Lung (tissue), 12 donors: Measurements from ENCODE around the gene TRIP11. TPM values are rescaled to one million over a fixed set of nuclear protein-coding genes. Genes with fewer than 3 reads are reported as not detected.

Experiments used
- ATAC-seq: fragments of 200-7000 bp; cut with Tn5 transposase; one replicate; pipeline ENCODE4 v1.9.1; 2020; ENCODE audit warnings: moderate number of reproducible peaks; ENCODE audit not compliant: insufficient read depth, low FRiP score
- DNase-seq, 3 donors: peaks; one replicate each; pipeline ENCODE4 v3.0.0-alpha.2; 2013 to 2017
- H3K27ac ChIP-seq, 2 donors: one replicate each; pipeline ENCODE4 v1.5.1; 2013; ENCODE audit warnings: mild to moderate bottlenecking in 2 of 2, moderate library complexity in 2 of 2, control low read depth in 1 of 2, inconsistent platforms in 1 of 2, low read depth in 1 of 2, low read length in 1 of 2
- H3K27me3 ChIP-seq, 3 donors: one replicate each; pipeline ENCODE4 v1.5.1; 2013; ENCODE audit warnings: low read length in 2 of 3; ENCODE audit not compliant: control insufficient read depth in 3 of 3, insufficient read depth in 3 of 3
- H3K36me3 ChIP-seq, 4 donors: one replicate each; pipeline ENCODE4 v1.5.1; 2013; ENCODE audit warnings: low read length in 4 of 4, mild to moderate bottlenecking in 1 of 4, moderate library complexity in 1 of 4; ENCODE audit not compliant: control insufficient read depth in 4 of 4, insufficient read depth in 4 of 4
- H3K4me1 ChIP-seq, 5 donors: one replicate each; pipeline ENCODE4 v1.5.1; 2013; ENCODE audit warnings: low read length in 5 of 5, mild to moderate bottlenecking in 2 of 5, moderate library complexity in 1 of 5; ENCODE audit not compliant: control insufficient read depth in 5 of 5, insufficient read depth in 5 of 5
- H3K4me3 ChIP-seq: one replicate; pipeline ENCODE4 v1.5.1; 2013; ENCODE audit warnings: mild to moderate bottlenecking, control low read depth, moderate library complexity
- H3K9ac ChIP-seq, 2 donors: one replicate each; pipeline ENCODE4 v1.5.1; 2013; ENCODE audit warnings: low read length in 2 of 2, control low read depth in 1 of 2; ENCODE audit not compliant: insufficient read depth in 1 of 2
- H3K9me3 ChIP-seq, 4 donors: one replicate each; pipeline ENCODE4 v1.5.1; 2013; ENCODE audit warnings: low read length in 3 of 4, mild to moderate bottlenecking in 1 of 4, moderate library complexity in 1 of 4; ENCODE audit not compliant: control insufficient read depth in 4 of 4, insufficient read depth in 3 of 4
- CTCF ChIP-seq: IDR thresholded peaks from 2 replicates; pipeline ENCODE4 v1.5.1; 2012; ENCODE audit warnings: mild to moderate bottlenecking; ENCODE audit errors: control extremely low read depth, extremely low read depth
- WGBS, 2 donors: extraction: QIAGEN DNeasy Blood & Tissue Kit; methylation state at CpG; one replicate each; pipeline ENCODE4 v1.1.7; 2013; 5-methylcytosine and 5-hydroxymethylcytosine counted together
- polyA plus RNA-seq, 2 donors: library from polyadenylated mRNA; stranded (reverse); fragments of 200-250 nt; gene quantifications; one replicate each; pipeline ENCODE4 v1.2.1, GENCODE V29; 2013
- total RNA-seq, 2 donors: library from RNA; depleted of rRNA in 1 of 2; stranded (reverse); fragments of >200 nt in 1 of 2; gene quantifications; one replicate each; pipeline ENCODE4 v1.2.1, GENCODE V29; 2014 to 2021
- donor health status: control.
- donor health status: control.
- donor health status: Bipolar disorder and iron deficiency.
- donor health status: healthy.
- donor health status: DM: yes; HTN: yes; CAD: no.

TRIP11 gene
- total and polyA plus RNA-seq, 4 donors, result 4.0 to 56.4 (median 27.3) TPM

GRCh38 chr14:92005019-92005418 lies 34.8 kb downstream of the TRIP11 start:
- DNase-seq, result no peak
- no peaks in the 10 kb centered on the region for H3K9me3 ChIP-seq
- H3K4me1 ChIP-seq, result no peaks in the 10 kb centered on the region
- 96 to 97% methylated on average over 5 of the region's 5 CpGs for WGBS, 2 donors
- ATAC-seq, result no peak
- peaks cover 10 to 34% (median 15%) of the 10 kb centered on the region in 4 donors for H3K36me3 ChIP-seq
- H3K9ac ChIP-seq, result no peak overlapping the region
- no peaks in the 10 kb centered on the region for H3K27me3 ChIP-seq
- no peak overlapping the region for H3K27ac ChIP-seq
- TF ChIP-seq CTCF, result no peak
- no peak overlapping the region for H3K4me3 ChIP-seq

- Histone ChIP-seq H3K4me3 (no peak overlapping the region), H3K36me3 (peaks cover 9 to 37% (median 13%) of the 10 kb centered on the region in 4 donors), H3K9ac (no peak overlapping the region), H3K4me1 (no peaks in the 10 kb centered on the region), H3K27me3 (no peaks in the 10 kb centered on the region), H3K27ac (no peak overlapping the region), H3K9me3 (no peaks in the 10 kb centered on the region)
- TF ChIP-seq CTCF, result no peak
- WGBS, 2 donors, result 95 to 97% methylated on average over 2 of the region's 2 CpGs
- ATAC-seq (no peak), DNase-seq (no peak)
Measured at GRCh38 chr14:92004062-92004461, 35.8 kb downstream of the TRIP11 start.

- DNase-seq, result no peak
- H3K4me1 ChIP-seq, result peaks cover 0 to 7% (median 0%) of the 10 kb centered on the region in 5 donors
- H3K9me3 ChIP-seq, result no peaks in the 10 kb centered on the region
- no peak for TF ChIP-seq CTCF
- no peak for ATAC-seq
- H3K4me3 ChIP-seq, result no peak overlapping the region
- no peak overlapping the region for H3K9ac ChIP-seq
- no peaks in the 10 kb centered on the region for H3K27me3 ChIP-seq
- H3K27ac ChIP-seq, result no peak overlapping the region
- WGBS, 2 donors, result 46 to 48% methylated on average over 6 of the region's 6 CpGs
- H3K36me3 ChIP-seq, result peaks cover 2 to 28% (median 8%) of the 10 kb centered on the region in 4 donors
Measured at GRCh38 chr14:91998667-91999570, 40.9 kb downstream of the TRIP11 start.
